ENCODE data around the gene FERD3L.
"Not testable (repeated sequence)": the region's sequence is repeated elsewhere in the genome, so short reads cannot be mapped to it uniquely, and the experiment has no call there.

FERD3L gene, protein sequence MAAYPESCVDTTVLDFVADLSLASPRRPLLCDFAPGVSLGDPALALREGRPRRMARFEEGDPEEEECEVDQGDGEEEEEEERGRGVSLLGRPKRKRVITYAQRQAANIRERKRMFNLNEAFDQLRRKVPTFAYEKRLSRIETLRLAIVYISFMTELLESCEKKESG

DNA sequence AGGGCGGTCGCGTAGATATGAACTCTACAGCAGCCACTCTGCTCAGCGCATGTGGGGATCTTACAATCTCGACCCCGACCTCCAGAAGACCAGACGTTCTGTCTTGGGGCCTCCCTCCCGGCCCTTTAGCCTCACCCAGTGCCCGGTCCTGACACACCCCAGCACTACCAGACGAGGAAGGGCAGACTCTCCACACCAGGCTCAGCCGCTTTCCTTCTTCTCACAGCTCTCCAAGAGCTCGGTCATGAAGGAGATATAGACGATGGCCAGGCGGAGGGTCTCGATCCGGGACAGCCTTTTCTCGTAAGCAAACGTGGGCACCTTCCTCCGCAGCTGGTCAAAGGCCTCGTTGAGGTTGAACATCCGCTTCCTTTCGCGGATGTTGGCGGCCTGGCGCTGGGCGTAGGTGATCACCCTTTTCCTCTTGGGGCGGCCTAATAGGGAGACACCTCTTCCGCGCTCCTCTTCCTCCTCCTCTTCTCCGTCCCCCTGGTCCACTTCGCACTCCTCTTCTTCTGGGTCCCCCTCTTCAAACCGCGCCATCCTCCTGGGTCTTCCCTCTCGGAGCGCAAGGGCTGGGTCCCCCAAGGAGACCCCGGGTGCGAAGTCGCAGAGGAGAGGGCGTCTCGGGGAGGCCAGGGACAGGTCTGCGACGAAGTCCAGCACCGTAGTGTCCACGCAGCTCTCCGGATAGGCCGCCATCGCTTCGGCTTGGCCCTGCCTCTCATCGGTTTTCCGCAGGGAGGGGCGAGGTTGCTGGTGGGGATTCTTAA lies at the start of gene FERD3L:
TSS of gene FERD3L (minus strand) at position 761 of the 773 bp plus-strand sequence. CDS start at position 702, 59 bp downstream.
- DNase-seq, result no peak

DNA sequence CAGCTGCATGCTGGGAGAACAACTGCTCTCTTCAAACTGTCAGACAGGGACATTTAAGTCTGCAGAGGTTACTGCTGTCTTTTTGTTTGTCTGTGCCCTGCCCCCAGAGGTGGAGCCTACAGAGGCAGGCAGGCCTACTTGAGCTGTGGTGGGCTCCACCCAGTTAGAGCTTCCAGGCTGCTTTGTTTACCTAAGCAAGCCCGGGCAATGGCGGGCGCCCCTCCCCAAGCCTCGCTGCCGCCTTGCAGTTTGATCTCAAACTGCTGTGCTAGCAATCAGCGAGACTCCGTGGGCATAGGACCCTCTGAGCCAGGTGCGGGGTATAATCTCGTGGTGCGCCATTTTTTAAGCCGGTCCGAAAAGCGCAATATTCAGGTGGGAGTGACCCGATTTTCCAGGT lies 49.2 kb upstream of the FERD3L start:
- not testable (repeated sequence) for DNase-seq

DNA sequence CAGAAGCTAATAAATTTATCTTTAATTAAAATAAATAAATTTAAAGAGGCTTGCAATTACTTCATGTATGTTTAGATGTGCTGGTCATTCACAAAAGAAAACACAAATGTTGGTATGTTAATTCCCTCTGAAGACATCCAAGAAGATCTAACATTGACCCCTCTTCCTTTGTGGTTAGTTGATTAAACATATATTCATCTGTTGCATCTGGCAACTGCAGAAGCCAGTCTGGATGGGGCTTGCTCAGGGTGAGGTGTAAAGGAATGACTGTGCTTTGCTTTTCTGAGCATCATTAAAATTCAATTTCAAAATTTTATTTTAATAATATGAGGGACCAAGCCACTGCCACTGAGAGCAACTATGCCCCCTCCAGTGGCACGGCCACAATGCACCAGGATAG lies 36.4 kb upstream of the FERD3L start:
- no peak for DNase-seq

DNA sequence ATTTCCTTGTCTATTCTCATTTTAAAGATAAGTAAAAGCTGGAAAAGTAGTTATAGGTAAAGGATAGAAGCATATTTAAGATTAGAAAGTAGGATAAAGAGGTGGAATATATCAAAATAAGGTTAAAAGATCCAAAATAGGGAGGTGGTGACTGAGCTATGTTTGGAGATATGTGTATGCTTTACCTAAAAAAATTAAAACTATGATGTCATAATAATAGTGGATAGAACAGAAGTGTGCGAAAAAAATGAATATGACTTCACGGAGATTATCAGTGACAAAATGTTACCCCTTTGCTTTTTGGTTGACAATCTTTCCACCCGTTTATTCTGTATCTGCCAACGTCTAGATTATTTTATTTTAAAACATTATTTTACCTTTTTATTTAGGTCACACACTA lies 33.4 kb upstream of the FERD3L start:
- no peak for DNase-seq

DNA sequence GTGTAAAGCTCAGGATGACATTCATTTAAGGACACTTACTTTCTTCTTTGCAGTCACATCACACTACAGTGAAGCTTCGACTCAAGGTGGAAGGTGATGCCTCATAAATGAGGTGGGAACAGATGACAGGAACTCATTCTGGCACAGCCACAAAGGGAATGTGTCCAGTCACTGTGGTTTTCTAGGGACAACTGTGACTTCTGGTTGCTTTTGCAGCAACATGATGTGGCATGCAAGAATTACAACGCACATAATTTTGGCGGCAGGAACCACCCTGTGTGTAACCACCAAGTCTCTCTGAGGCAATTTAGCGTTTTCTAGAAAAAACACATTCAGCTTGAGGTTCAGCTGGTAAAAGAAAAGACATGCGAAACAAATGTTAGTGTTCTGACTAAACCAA lies 32.0 kb upstream of the FERD3L start:
- DNase-seq, result no peak

DNA sequence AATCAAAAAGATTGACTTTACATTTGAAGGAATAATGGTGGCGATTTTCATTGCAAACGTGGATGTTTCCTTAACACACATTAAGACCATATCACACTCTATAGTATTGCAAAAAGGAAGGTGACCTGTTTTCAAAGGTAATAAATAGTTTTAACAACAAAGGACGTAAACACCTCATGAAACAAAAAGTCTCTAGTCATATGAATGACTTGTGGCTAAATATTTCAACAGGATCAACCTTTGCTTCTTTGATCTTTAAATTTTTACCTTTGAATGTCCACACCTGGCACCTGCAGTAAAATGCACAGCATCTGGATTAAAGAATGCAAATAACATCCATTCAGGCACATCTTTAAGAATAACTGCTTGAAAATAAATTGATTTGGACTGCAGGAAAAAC lies 30.0 kb upstream of the FERD3L start:
- no peak for DNase-seq

DNA sequence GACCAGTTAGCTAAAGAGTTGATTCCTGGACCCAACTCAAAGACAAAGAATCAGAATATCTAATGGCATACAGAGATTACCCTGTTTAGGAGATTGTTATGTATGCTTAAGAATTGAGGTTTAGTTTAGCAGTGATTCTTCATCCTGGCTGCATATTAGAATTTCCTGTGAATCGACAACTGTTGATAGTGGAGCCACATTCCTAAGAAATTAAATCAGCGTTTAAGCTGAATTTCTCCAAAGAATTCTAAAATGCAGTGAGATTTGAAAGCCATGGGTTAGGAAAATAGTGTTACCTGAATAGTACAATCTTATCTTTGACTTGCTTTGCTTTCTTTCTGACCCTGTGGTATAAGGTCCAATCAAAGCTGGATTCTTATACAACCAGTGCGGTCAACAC lies 16.4 kb upstream of the FERD3L start:
- no peak for DNase-seq

DNA sequence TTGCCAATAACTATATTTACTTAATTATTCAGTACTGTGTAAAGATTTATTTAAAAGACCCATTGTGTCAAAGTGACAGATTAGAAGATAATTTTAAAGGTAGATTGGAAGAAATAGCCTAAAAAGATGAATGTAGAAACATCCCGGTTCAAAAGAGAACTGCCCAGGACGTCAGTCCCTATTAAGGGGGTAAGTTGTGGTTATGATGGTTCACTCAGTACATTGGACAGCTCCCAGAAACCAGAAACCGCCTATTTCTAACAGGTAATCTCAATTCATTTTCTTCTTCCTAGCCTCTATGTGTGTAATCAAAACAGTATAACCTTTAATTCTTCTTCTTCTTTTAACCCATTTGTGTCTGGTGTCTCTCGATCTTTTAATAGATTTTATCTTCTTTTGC lies 1.5 kb upstream of the FERD3L start:
- DNase-seq, result no peak

DNA sequence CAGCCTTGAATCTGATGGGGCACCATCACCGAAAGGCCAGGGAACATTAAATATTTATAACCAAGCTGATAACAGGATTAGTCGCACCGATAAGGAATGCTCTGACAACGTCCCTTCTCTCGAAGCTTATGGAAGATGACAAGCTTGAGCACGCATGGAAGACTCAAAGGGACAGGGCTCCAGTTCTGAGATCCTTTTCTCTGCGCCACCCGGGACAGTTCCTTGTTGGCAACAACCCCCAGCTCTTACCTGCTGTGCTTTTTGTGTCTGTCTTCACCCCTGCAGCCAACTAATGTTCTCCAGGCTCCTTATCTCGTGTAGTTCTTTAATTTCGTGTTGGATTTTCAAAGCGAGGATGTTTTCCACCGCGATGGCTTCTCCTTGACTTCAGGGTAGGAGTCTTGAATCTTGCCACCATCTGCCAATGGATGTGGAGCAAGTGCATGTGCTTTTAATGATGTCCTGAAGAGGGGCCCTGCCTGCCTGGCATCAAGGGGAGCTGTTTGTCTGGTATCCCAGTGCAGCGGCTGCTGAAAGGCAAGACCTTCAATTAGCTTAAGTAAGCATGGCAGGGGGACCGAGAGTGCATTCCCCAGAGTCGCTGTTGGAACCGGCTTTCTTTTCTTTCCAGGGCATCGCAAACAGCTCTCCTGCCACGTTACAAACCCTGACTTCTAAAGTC lies 354 bp upstream of the FERD3L start:
- no peak for DNase-seq

DNA sequence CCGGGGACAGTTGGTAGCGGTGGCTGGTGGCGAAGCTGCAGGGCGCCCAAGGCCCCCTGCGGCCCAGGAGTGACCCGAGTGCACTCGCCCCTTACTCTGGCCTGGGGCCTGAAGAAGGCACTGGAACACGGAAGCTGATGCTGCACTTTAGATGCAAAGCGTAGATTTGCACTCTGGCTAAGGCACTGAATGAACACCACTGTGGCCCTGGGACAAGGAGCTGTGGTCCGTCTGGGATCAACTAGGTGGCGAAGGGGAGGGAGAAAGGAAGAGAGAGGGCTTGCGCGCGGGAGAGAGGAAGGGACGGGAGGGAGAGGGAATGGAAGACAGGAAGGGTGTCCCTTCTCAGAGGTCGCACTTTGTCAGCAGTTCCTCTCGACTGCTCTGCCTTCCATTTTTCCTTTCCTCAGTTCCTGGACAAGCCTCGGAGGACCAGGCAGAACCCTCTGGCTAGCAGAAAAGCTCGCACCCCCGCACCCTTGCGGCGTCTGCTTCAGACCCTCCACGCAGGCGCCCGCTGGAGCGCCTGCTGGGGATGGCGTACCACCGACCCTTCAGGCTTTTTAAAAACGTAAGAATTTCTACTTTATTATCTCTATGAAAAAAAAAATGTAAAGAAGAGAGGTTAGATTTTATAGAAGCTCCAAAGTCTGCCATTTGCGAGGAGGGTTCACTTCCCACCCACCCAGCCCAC lies 1.2 kb downstream of the FERD3L start:
- no peak for DNase-seq

DNA sequence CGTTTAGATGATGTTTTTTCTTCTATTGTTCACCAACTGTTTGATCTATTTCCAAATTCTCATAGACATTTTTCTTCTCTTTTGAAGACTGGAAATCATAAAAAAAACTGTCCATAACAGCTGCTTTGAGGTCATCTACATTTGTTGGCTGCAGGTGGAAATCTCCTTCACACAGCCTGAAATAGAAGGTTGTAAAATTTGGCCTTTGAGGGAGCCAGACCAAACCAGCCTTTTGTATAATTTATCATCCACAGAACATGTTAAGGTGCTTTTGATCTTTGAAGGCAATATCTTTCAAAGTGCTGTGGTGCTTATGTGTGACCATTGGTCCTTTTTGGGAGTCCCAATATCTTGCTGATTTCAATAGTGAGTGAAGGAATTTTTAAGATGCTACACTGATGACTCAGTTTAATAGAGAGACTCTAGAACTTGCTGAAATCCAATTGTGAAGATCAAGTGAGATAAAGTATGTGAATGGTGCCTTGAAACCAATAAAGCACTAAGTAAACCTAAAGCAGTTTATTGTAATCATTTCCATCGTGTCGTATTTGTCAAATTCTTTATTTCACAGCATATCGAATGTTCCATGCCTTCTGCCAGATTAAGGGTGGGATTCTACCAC lies 5.4 kb downstream of the FERD3L start:
- no peak for DNase-seq

DNA sequence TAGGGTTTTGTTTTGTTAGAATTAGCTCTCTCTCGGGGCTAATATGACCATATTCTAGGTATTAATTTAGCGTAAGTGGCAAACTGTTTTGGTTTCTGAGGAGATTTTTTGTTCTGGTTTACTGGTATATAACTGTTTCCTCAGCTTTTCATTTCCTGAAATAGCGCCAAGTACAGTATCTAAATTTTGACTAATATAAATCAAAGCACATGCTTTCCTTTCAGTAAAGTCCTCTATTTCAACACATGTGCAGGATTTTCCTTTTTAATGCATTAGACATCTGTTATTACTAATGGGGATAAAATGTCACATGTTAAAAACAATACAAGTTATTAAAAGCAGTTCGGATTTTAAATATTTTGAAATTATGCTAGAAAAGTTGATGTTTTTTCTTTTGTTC lies 11.3 kb downstream of the FERD3L start:
- no peak for DNase-seq

DNA sequence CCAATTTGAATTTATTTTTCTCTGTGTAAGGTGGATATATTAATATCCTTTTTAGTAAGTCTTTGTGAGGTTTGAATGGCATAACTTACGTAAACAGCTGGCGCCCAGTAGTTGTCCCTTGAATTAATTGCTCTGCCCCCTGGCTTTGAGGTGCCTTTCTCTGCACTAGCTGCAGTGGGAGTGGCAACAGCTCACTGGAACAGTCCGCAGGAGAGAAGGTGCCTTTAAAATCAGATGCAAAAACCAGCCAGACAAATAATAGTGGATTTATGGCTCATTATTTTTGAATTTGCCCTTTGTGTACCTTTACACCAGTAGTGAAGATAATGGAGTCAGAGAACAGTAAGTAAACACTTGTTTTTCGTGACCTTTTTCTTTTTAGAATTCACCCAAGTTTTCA lies 11.8 kb downstream of the FERD3L start:
- DNase-seq, result no peak

DNA sequence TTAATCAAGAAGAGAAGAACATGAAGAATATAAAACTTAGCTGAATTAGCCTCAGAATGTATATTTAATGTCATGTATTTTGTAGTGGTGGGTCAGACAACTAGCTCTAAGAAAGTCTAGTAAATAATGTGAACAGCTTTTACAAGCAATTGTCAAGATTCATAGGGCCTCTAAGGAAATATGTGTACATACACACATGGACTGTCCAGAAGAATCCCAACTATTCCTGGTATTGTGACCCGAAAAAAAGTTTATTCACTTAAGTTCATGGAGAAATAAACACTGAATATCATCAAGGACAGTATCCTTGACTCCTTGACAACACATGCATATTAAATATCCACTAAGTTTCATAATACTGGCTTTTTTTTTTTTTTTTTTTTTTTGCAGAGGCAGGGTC lies 16.4 kb downstream of the FERD3L start:
- DNase-seq, result no peak

DNA sequence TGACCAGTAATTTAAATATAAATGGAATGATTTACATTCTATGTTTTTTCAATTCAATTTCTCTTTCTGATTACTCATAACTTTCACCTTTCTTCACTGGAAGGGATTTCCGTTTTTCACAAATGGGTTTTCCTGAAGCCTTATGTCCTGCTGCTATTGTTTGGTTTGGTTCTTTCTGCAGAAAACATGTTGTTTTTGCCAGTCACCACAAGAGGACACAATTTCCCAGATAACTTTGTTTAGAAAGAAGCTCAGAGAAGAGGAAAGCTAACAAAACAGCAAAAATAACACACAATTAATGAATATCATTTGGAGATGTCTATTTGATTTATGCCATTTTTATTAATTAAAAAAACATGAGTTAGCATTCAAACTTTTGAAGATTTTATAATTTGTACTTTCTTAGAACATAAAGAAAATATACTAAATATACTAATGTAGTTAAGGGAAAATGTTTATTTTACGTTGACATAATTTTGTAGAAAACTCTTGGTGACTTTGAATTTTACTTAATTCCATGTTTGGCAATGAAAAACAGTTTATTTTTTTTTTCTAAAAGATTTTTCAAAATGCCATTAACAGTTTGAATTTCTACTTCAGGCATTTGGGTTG lies 23.1 kb downstream of the FERD3L start:
- no peak for DNase-seq

DNA sequence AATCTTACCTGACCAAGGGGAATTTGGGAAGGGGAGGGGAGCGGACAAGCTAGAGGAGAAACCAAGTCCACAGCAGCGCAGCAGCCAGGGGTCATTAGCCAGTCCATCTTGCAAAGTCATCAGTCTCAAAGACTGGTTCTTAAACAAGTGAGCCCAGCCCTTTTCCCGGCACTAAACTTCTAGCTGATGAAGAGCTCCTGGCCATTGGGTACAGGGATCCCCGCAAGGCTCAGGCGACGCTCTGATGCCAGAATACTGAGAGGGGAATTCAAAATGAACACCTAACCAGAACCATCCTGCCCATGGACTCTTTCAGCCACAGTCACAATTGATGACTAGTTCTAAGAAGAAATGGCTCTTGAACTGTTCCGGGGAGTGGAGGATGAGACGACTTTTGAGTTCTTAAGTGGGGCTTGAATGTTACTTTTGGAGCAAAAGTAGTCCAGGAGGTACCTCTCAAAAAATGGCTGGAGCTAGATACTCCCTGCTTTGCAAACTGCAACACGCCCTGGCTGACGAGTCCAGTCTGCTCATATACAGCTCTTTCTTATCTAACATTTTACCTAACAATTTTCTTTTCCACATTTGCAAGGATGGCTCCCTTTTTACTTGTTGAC lies 25.2 kb downstream of the FERD3L start:
- DNase-seq, result no peak

DNA sequence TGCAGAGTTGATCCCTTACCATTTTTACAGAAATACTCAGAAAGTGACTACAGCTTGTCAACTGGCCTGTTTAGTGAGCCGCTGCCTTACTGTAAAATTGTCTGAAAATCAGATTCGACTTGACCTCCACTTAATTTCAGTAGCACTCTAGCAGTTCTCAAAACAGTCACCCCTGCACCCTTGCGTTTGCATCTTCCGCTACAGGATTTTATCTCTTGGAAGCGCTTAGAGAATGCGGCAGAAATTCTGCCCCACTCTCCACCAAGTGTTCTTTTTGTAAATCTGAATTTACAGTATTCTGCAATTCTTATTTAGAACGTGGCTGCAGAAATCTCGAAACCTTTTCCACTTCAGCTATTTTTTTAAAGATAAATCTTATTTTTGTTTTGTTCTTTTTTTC lies 25.8 kb downstream of the FERD3L start:
- DNase-seq, result no peak

DNA sequence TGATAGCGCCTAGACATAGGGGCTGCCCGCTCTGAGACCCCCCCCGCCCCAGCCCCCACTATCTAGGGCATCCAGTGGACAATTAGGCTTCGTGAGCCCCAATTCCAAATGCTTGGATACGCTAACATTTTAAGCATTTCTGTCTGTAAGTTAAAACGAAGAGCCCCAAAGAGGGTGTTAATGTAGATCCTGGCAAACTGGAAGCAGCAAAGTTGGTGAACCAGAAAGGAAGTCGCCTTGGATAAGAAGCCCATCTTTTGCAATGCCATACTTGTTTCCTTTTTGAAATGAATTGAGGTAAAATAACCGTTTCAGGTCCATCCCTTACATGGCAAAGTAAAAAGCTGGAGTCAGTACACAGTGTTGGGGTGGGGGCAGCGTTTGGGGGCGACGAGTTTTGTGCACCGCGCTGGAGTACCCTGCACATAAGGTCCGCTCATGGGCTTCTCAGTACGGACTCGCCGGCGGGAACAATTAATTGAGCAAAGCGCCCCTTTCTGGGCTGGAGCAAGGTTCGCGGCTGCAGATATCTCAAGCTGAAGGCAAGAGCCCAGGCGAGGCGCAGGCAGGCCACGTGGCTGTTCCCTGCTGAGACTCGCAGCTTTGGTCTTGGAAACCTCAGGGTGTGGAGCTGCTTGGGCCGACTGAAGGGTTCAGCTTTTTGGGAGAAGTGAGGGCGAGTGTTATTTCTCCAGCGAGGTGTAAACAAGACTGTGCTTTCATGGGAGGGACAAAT lies 26.4 kb downstream of the FERD3L start:
- DNase-seq, result no peak

DNA sequence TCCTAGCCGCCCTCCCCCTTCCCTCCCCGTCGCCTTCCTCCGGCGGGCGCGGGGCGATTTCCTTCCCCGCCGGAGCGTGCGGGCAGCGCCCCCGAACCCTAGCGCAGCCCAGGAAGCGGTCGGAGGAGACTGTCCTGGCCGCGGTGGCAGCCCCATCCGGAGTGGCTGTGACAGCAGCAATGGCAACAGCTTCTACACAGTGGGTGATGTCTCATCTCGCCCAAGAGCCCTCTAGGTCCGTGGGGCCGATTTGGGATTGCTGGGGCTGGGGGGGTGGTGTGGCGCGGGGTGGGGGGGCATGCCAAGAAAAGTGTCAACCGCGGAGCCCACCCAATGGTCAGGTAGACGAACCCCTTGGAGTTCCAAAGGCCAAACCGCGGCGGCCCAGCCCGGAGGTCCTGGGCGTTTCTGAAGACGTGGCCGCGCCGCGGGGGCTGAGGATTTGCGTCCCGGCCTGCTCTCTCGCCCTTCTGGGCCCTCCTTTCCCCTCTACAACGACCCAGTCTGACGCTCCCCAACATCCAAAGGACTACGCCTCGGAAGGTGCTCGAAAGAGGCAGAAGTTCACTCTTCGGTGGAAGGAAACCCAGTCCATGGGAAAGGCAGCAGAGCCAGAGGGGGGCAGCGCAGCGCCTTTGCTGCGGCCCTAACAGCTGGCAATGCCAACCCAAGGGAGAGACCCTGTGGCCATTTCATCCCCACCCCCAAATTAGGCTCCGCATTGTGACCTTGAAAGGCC lies 27.2 kb downstream of the FERD3L start:
- no peak for DNase-seq

DNA sequence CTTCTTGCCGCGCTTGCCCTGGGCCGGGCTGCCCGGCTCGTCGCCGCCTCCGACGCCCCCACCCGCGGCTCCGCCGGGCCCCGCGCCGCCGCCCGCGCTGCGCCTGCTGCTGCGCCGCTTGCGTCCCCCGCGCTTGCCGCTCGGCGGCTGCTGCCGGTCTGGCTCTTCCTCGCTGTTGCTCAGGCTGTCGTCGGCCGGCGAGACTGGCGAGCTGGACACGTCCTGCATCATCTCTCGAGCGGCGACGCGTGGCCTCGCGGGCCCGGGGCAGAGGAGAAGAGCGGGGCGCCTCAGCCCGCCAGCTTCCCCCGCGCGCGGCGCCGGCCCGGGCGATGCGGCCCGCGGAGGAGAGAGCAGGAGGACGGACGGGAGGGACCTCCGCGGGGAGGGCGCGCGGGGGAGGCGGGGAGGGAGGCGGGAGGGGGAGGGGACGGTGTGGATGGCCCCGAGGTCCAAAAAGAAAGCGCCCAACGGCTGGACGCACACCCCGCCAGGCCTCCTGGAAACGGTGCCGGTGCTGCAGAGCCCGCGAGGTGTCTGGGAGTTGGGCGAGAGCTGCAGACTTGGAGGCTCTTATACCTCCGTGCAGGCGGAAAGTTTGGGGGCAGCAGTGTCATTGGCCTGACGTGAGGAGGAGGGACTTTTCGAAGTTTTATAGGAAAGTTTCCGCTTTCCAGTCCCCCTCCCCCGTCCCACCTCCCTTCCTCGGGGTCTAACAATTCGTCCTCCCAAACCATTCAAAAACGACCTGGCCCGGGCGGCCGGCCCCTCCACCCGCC lies 27.9 kb downstream of the FERD3L start, which contains the start of gene TWIST1:
TSS of gene TWIST1 (minus strand) at position 546 of the 779 bp plus-strand sequence. CDS start at position 231, 315 bp downstream.
- no peak for DNase-seq
